Stimulated activated CD4-positive, alpha-beta T cell treated with anti-CD3 and anti-CD28 coated beads, Interleukin-2, amount 100 ng/mL, for 4 hours (primary cell): ENCODE data around the gene LIME1.
"Not testable (repeated sequence)": the region's sequence is repeated elsewhere in the genome, so short reads cannot be mapped to it uniquely, and the experiment has no call there.

Experiments used
- DNase-seq: peaks from one replicate; pipeline ENCODE4 v3.0.0-alpha.2; 2020; ENCODE audit warnings: low read depth

The LIME1 gene

DNA sequence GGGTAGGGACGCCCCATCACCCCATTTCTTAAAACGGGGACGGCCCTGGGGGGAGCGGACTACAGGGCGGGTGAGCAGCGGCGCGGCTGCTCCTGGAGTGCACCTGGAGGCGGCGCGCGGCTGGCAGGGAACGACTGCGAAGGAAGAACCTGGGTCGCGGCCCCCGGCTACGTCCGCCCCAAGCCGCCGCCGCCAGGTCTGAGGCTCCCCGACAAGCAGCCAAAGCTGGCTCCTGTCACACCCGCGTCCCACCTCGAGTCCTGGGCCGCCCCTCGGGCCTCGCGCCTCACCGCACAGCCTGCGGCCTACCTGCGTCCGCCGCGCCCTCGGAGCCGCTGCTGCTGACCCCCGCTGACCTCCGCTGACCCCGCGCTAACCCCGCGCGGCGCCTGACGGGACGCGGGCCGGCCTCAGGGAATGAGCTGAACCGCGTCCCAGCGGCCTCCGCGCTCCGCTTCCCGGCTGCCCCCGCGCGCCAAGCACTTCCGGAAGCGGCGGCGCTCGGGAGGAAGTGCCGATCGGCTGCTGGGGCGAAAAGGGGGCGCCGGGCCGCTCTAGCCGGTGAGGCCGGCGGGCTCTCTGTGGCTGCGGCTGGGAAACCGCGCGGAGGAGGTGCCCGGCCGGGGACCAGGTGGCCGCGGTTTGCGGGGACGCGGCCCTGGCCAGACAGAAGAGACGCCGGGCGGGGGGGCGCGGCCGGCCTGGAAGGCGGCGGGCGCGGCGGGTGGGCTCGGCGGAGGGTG lies 28.7 kb upstream of the LIME1 start, which contains the start of the genes ARFRP1 and ZGPAT:
Gene ARFRP1 (minus strand): TSS at position 419 of the 743 bp plus-strand sequence. CDS start 885 bp downstream, outside the sequence.
Gene ZGPAT (plus strand): TSS at position 482 of the 743 bp plus-strand sequence. CDS start 542 bp downstream, outside the sequence.
- DNase-seq: peak; percentile 82

GRCh38 chr20:63708301-63709148 lies 27.9 kb upstream of the LIME1 start:
- DNase-seq: no peak

- DNase-seq: no peak
Measured at GRCh38 chr20:63709149-63709527, 27.3 kb upstream of the LIME1 start.

DNA sequence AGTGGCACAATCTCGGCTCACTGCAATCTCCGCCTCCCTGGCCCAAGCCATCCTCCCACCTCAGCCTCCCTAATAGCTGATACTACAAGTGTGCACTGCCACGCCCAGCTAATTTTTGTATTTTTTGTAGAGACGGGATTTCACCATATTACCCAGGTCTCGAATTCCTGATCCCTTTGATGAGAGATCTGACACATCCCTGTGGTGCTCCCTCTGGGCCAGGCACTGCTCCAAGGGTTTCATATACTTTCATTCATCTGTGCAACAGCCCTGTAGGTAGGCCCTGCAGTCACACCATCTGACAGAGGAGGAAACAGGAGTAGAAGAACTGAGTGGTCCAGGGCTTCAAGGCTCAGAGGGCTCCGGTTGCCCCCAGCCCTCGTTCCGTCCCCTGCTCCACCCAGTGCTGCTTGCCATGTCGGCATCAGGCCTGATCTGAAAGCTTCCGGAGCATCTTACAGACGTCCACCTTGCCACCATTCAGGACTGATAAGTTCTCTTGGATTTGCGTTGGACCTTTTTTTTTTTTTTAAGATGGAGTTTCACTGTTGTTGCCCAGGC lies 25.3 kb upstream of the LIME1 start:
- no peak for DNase-seq

GRCh38 chr20:63712191-63712590 lies 24.3 kb upstream of the LIME1 start:
- DNase-seq: no peak

- DNase-seq: no peak
Measured at GRCh38 chr20:63714858-63715257, 21.6 kb upstream of the LIME1 start.

- no peak for DNase-seq
Measured at GRCh38 chr20:63718996-63719395, 17.5 kb upstream of the LIME1 start.

GRCh38 chr20:63722967-63723622 lies 13.4 kb upstream of the LIME1 start:
- DNase-seq: not testable (repeated sequence)

GRCh38 chr20:63730189-63730733 lies 6.2 kb upstream of the LIME1 start:
- DNase-seq: not testable (repeated sequence)

DNA sequence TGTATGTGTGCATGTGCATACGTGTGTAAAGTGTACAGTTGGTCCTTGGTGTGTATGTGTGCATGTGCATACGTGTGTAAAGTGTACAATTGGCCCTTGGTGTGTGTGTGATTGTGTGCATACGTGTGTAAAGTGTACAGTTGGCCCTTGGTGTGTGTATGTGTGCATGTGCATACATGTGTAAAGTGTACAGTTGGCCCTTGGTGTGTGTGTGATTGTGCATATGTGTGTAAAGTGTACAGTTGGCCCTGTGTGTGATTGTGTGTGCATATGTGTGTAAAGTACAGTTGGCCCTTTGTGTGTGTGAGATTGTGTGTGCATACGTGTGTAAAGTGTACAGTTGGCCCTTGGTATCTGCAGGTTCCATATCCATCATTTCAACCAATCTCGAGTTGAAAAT lies 5.1 kb upstream of the LIME1 start:
- DNase-seq: no peak

- no peak for DNase-seq
Measured at GRCh38 chr20:63732118-63733095, 4.1 kb upstream of the LIME1 start.

GRCh38 chr20:63733117-63733516 lies 3.3 kb upstream of the LIME1 start:
- no peak for DNase-seq

DNA sequence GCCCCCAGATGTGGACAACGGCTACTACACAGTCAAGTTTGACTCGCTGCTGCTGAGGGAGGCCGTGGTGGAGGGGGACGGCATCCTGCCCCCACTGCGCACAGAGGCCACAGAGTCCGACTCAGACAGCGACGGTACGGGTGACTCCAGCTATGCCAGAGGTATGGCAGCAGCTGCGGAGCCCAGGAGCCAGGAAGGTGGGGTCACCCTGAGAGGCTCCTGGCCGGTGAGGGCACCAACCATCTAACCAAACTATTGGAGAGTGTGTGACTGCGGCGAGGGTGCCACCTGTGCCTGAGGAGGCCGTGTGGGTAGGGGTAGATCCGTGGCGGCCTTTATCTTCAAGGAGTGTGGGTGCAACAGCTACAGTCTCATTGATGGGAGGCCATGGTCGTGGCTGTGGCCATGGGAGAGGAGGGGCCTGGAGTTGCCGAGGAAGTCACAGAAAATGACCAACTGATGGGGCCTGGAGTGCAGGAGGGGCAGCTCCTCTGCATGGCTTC lies 2.8 kb upstream of the LIME1 start:
- no peak for DNase-seq

GRCh38 chr20:63734111-63734945 lies 2.1 kb upstream of the LIME1 start:
- no peak for DNase-seq

DNA sequence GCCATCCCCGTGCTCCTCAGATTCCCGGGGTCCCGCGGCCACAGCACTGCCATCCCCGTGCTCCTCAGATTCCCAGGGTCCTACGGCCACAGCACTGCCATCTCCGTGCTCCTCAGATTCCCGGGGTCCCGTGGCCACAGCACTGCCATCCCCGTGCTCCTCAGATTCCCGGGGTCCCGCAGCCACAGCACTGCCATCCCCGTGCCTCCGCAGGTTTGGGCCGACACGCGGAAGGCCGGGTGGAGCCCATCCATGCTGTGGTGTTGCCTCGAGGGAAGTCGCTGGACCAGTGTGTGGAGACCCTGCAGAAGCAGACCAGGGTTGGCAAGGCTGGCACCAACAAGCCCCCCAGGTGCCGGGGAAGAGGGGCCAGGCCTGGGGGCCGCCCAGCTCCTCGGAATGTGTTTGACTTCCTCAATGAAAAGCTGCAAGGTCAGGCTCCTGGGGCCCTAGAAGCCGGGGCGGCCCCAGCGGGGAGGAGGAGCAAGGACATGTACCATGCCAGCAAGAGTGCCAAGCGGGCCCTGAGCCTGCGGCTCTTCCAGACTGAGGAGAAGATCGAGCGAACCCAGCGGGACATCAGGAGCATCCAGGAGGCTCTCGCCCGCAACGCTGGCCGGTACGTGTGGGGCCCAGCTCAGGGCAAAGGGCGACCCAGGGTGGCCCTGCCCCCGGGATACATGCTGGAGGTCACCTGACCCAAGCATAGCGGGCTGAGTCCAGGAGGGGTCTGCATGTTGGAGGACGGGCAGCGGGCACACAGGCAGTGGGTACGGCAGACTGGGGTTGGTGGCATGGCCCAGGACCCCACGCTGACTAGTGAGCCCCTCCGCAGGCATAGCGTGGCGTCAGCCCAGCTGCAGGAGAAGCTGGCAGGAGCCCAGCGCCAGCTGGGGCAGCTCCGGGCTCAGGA lies 1.3 kb upstream of the LIME1 start:
- DNase-seq: no peak

GRCh38 chr20:63736893-63737694 lies 630 bp downstream of the LIME1 start:
- no peak for DNase-seq

GRCh38 chr20:63737695-63737944 lies 1.2 kb downstream of the LIME1 start:
- no peak for DNase-seq
